GM19099 (cell line): ENCODE results near the gene SAMD10.

Source experiments
- POLR2A ChIP-seq: IDR thresholded peaks from 3 replicates; pipeline ENCODE4 v1.6.1; 2011; ENCODE audit warnings: low read depth; ENCODE audit not compliant: insufficient read length; ENCODE audit errors: extremely low read depth

SAMD10 gene

GRCh38 chr20:63942250-63942951, 37.0 kb downstream of the SAMD10 start:
- TF ChIP-seq POLR2A = no peak

DNA sequence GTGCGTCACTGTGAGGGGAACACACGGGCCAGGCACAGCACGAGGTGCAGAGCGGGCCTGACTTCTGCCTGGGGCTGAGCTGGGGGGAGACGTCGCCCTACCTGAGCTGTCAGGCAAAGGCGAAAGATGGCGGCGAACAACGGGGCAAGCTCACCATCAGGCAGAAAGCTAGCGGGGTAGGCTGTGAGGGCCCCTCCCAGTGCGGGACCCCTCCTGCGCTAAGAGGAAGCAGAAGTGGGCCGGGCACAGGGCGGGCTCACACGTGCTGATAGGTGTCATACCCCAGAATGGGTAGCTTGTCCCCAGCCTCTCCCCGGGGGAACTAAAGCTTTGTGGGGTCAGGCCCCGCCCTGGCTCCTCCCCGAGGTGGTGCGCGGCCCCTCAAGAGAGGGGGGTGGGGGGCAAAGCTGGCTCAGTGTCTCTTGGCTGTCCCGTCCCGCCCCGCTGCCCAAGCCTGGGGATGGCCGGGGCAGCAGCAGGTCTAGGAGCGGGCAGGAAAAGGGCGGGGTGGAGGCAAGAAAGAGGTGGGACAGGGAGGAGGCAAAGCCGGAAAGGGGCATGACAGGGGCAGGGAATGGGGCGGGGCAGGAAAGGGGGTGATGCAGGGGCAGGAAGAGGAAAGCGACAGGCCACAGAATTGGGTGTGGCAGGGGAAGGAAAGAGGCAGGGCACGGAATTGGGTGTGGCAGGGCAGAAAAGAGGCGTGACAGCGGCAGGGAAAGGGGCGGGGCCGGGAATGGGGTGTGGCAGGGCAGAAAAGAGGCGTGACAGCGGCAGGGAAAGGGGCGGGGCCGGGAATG, 38.0 kb downstream of the SAMD10 start:
- TF ChIP-seq POLR2A = no peak

DNA sequence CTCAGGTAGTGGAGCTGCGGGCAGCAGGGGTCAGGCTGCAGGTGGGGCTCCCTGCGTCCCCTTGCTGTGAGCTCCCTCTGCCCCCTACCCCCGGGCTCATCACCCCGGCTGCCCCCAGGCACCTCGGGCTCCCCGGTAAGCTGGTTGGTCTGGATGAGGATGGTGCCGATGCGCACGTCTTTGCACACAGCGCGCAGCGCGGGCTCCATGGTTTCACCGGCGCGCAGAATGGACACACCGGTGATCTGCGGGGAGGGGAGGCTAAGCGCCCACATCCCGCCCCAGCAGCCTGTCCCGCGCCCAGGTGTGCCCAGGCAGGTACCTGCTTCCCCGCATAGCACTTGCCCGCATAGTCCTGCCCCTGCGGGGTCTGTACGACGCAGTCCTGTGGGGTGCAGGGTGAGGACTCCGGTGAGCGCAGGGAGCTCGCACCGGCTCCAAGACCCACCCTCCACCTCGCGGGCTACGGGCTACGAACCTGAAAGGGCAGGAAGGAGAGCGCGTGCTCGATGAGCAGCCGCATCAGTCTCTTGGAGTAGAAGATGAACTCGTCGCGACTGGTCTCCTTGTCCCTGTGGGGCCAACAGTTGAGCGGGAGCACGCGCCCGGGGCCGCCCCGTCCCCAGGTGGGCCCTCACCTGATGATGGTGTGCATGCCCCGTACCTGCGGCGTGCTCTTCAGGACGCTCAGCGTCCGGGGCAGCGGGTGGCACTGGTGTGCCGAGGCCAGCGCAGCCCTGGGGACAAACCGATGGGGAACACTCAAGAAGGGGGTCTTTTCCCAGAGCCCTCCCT, 38.8 kb downstream of the SAMD10 start:
- no peak for TF ChIP-seq POLR2A

- TF ChIP-seq POLR2A = no peak
Measured at GRCh38 chr20:63940071-63940471, 39.4 kb downstream of the SAMD10 start.

- no peak for TF ChIP-seq POLR2A
Measured at GRCh38 chr20:63939061-63939935, 40.1 kb downstream of the SAMD10 start.

DNA sequence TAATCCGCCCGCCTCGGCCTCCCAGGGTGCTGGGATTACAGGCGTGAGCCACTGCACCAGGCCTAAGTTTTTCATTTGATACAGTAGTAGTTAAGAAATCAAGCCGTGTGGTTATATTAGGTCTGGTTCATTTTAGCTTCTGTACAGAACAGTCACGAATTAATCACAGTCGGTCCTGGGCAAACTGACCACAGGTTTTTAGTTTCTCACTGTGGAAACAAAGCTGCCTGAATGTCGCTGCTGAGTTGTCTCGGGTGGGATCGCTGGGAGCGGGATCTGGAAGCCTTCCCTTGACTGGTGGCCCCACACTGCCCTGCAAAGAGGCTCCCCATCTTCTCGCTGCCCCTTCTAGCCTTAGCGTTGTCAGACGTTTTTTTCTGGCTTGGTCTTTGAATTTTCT, 41.8 kb downstream of the SAMD10 start:
- TF ChIP-seq POLR2A = no peak

GRCh38 chr20:63935447-63935846, 44.0 kb downstream of the SAMD10 start:
- no peak for TF ChIP-seq POLR2A

DNA sequence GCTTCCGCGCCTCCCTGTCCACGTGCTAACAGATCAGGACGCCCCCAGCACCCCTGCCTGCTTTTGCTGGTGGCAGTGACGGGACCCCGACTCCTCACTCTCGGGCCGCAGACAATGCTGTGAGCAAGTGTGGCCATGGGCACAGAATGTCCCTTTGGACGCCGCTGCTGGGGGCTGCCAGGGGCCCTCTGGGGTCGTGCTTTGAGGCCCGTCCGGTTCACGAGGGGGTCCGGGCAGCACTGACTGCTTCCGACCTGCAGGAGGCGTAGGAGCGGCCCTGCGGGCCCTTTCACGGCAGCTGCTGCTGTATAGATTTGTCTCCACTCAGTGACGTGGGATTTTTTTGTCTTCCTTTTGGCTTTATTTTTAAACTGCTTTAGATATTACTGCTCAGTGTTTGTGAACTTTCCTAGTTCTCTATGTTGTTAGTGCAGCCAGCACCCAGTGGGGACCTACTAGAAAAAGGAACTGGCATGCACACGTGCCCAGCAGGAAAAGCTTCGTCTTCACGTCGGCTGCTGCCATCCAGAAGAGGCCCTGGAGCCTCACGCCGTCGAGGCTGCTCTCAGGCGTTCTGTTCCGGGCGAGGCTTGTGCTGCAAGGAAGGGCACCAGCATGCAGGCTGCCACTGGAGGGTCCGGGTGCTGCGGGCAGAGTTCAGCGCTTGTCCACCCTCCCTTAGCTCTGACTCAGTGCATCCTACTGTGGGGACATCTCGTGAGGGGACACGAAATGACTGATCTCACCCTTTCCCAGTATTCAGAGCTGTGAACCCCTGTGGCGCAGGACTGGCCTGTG, 45.0 kb downstream of the SAMD10 start:
- TF ChIP-seq POLR2A = no peak

- no peak for TF ChIP-seq POLR2A
Measured at GRCh38 chr20:63933646-63934045, 45.8 kb downstream of the SAMD10 start.

GRCh38 chr20:63932606-63933160, 46.8 kb downstream of the SAMD10 start:
- TF ChIP-seq POLR2A = no peak

GRCh38 chr20:63931735-63932134, 47.7 kb downstream of the SAMD10 start:
- TF ChIP-seq POLR2A = no peak

DNA sequence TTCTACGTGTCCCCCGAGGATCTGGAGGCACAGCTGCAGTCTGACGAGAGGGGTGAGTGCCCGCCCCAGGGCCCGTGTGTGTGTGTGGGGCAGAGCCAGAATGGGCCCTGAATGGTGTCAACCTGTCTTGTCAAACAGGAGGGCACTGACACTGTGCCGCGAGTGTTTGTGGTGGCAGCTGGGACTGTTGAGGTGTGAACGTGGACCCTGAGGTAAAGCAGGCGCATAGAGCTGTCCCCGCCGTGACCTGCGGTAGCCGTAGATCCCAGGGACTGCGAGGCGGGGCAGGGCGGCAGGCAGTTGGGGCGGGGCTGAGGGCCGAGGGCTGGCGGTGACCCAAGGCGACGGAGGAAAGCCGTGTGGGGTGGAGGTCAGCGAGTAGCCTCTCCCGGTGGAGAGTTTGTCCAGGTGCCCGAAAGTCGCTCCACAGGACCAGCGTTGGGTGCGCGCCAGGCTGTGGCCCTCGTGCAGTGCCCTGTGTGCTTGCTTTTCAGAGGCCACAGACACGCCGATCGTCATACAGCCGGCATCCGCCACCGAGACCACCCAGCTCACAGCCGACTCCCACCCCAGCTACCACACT, 48.4 kb downstream of the SAMD10 start:
- no peak for TF ChIP-seq POLR2A

GRCh38 chr20:63929071-63929470, 50.4 kb downstream of the SAMD10 start:
- TF ChIP-seq POLR2A = no peak
